ENCODE measurements around the gene NACC2. TPM values are rescaled to one million over a fixed set of nuclear protein-coding genes. Genes with fewer than 3 reads are reported as not detected.

The NACC2 gene
- total and polyA plus RNA-seq, 9 of the 15 experiments (the other 6 are each of a cell fraction or from before 2014, with no cell fraction given): 0.70 to 25.1 (median 5.6) TPM

- TF ChIP-seq TEAD1 (CRISPR knock-in tag; IDR thresholded peaks at IDR 0.05) (peak in 1 of 2 experiments; percentile 87; a peak in 2 of 4 replicates), MTF1 (CRISPR knock-in tag; IDR thresholded peaks at IDR 0.05; ENCODE audit: borderline replicate concordance) (no peak), KAT7 (CRISPR knock-in tag; IDR thresholded peaks at IDR 0.05; ENCODE audit: borderline replicate concordance) (peak; percentile 68; the same call in 1 of the 2 replicates), MLLT1 (IDR thresholded peaks at IDR 0.05) (no peak), FOXA3 (CRISPR knock-in tag; conservative IDR thresholded peaks at IDR 0.05 in 1 of 2, IDR thresholded peaks at IDR 0.05 in 1 of 2) (peak in 1 of 2 experiments; percentile 40; a peak in 2 of 4 replicates), SREBF2 (CRISPR knock-in tag; IDR thresholded peaks at IDR 0.05) (peak; percentile 95; the same call in 1 of the 2 replicates), UBTF (IDR thresholded peaks at IDR 0.05; ENCODE audit: borderline replicate concordance in 1 of 2, low read depth in 2 of 2, low read length in 2 of 2) (no peak), CHD2 (IDR thresholded peaks at IDR 0.05; ENCODE audit: low read depth, low read length) (no peak), KAT2B (IDR thresholded peaks at IDR 0.05; ENCODE audit: low read depth, low read length) (no peak), NR2C1 (IDR thresholded peaks at IDR 0.05) (no peak), NR2C1 (tag; IDR thresholded peaks at IDR 0.05) (peak; percentile 43; the same call in 1 of the 2 replicates), MAZ (CRISPR knock-in tag; conservative IDR thresholded peaks at IDR 0.05 in 1 of 2, IDR thresholded peaks at IDR 0.05 in 1 of 2) (peak; percentile 46 to 94; a peak in 2 of 4 replicates), THAP12 (CRISPR knock-in tag; IDR thresholded peaks at IDR 0.05) (no peak), ZNF165 (CRISPR knock-in tag; IDR thresholded peaks at IDR 0.05; ENCODE audit: borderline replicate concordance) (no peak), HMG20A (CRISPR knock-in tag; conservative IDR thresholded peaks at IDR 0.05) (no peak), TCF3 (CRISPR knock-in tag; IDR thresholded peaks at IDR 0.05) (peak; percentile 61), NR4A1 (CRISPR knock-in tag; IDR thresholded peaks at IDR 0.05) (no peak), NR4A1 (tag; IDR thresholded peaks at IDR 0.05) (peak; percentile 39; the same call in 1 of the 2 replicates), HMGN3 (IDR thresholded peaks at IDR 0.05; ENCODE audit: borderline replicate concordance, extremely low read depth, insufficient read length, low read depth, low read length) (peak; percentile 37), ZNF644 (tag; IDR thresholded peaks at IDR 0.05; ENCODE audit: low read depth) (peak; percentile 93)
Measured at GRCh38 chr9:135971892-135972291, 123.2 kb downstream of the NACC2 start (continued).

All from K562 (cell line).